MCF 10A (cell line): ENCODE measurements around the gene CA12. TPM values are rescaled to one million over a fixed set of nuclear protein-coding genes. Genes with fewer than 3 reads are reported as not detected.

Source experiments
- BruUV-seq: library from RNA; stranded (reverse); fragments of 400-500 nt; replicated peaks from 2 replicates; lab custom pipeline; 2021; lab: Mats Ljungman, UMichigan
- CTCF ChIA-PET: fragments of 300-600 bp; sonication (Branson Sonifier 250); formaldehyde crosslinking; extraction: SDS; loops from one replicate; lab custom pipeline; 2021; ENCODE audit warnings: antibody characterized with exemption, inconsistent platforms; lab: Yijun Ruan, JAX
- POLR2A ChIA-PET: fragments of 300-600, 350-650 bp; sonication (Branson Sonifier 250); formaldehyde crosslinking; extraction: SDS; loops from one replicate; lab custom pipeline; 2020; ENCODE audit warnings: antibody characterized with exemption, inconsistent platforms; lab: Yijun Ruan, JAX
- DNase-seq: peaks from one replicate; pipeline ENCODE4 v3.0.0-alpha.2; 2018; ENCODE audit not compliant: unreplicated experiment
- H3K27ac Mint-ChIP-seq: one replicate; pipeline ENCODE4 v1.8.0; 2022; ENCODE audit warnings: mild to moderate bottlenecking, low read depth, mixed read lengths; ENCODE audit not compliant: unreplicated experiment
- H3K27me3 Mint-ChIP-seq: one replicate; pipeline ENCODE4 v1.8.0; 2022; ENCODE audit warnings: mixed read lengths; ENCODE audit not compliant: insufficient read depth, unreplicated experiment
- H3K36me3 Mint-ChIP-seq: one replicate; pipeline ENCODE4 v1.8.0; 2022; ENCODE audit warnings: mild to moderate bottlenecking, moderate library complexity, mixed read lengths; ENCODE audit not compliant: insufficient read depth, unreplicated experiment
- H3K4me1 Mint-ChIP-seq: one replicate; pipeline ENCODE4 v1.8.0; 2022; ENCODE audit warnings: mixed read lengths; ENCODE audit not compliant: insufficient read depth, unreplicated experiment
- H3K4me3 Mint-ChIP-seq: one replicate; pipeline ENCODE4 v1.8.0; 2022; ENCODE audit warnings: mild to moderate bottlenecking, moderate library complexity, mixed read lengths; ENCODE audit not compliant: unreplicated experiment
- H3K9me3 Mint-ChIP-seq: one replicate; pipeline ENCODE4 v1.8.0; 2022; ENCODE audit warnings: mixed read lengths; ENCODE audit not compliant: unreplicated experiment
- CTCF ChIP-seq: fragments of 200-600 bp; IDR thresholded peaks from one replicate; pipeline ENCODE4 v1.8.0; 2022; ENCODE audit warnings: antibody characterized with exemption, mild to moderate bottlenecking; ENCODE audit not compliant: unreplicated experiment
- intact Hi-C: fragments of 100-400 bp; cut with micrococcal nuclease; formaldehyde crosslinking; loops from 2 replicates; pipeline ENCODE4 v1.14.1; 2022
- total RNA-seq: library from RNA; stranded (reverse); gene quantifications from 2 replicates; pipeline ENCODE4 v1.2.3, GENCODE V29; 2022

The CA12 gene
- total RNA-seq, 1 experiment from 2014 or later: 19.6 TPM

- no peak for DNase-seq
- CTCF ChIA-PET: interaction anchor here (0.6 to 1.6 kb wide), 5 partner anchors 12 to 227 kb away, joined by 3 to 5 read pairs (median 3); no protein-coding TSS in a partner anchor
- TF ChIP-seq CTCF: no peak
- H3K36me3 Mint-ChIP-seq: peaks cover 21% of the 10 kb centered on the region
- H3K27me3 Mint-ChIP-seq: no peaks in the 10 kb centered on the region
- peak overlapping the region; percentile 95 for H3K27ac Mint-ChIP-seq
- H3K4me3 Mint-ChIP-seq: peak overlapping the region; percentile 65
- H3K4me1 Mint-ChIP-seq: peaks cover 54% of the 10 kb centered on the region
- intact Hi-C loops: no loop called here
- POLR2A ChIA-PET: interaction anchor here (0.9 to 6.0 kb wide), 8 partner anchors 8 to 226 kb away, joined by 3 to 60 read pairs (median 8); partner anchors contain the start of genes CA12, RPS27L and USP3
- BruUV-seq: no TSS peak
- no peaks in the 10 kb centered on the region for H3K9me3 Mint-ChIP-seq
Observed at GRCh38 chr15:63372753-63373152, 8.9 kb downstream of the CA12 start.

DNA sequence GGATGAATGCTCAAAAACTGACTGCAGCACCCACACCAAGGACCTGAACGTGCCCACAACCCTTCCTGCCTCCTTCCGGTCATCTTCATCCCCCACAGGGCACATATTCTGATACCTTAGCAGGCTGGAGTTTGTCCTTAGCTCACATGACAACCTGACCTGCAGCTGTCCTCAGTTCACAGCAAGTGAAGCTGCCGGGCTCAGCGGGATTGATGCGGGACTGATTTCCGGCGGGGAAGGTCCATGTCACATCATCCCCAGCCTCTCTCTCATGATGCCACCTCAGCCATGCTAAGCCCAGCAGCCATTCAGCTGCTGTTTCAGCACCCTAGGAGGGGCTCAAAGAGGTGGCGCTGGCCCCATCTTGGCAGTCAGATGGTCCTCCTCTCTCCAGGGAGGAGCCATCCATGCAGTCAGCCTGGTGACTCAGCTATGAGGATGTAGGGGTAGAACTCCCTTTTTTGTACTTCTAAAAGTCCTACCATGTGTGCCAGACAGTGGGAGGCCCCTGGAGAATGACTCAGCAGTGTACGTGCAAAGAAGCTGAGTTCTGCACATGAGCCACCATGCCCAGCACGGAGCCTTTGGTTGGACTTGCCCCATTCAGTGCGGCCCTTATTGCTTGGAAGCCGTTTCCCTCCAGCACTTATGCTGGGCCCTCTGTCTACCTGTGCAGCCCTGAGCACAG lies 9.5 kb downstream of the CA12 start:
- peak overlapping the region; percentile 65 for H3K4me3 Mint-ChIP-seq
- CTCF ChIA-PET: interaction anchor here (1.0 to 1.6 kb wide), 5 partner anchors 23 to 227 kb away, joined by 3 to 5 read pairs (median 3); no protein-coding TSS in a partner anchor
- TF ChIP-seq CTCF: no peak
- H3K27ac Mint-ChIP-seq: peak overlapping the region; percentile 95
- POLR2A ChIA-PET: interaction anchor here (0.6 to 6.0 kb wide), 12 partner anchors 8 to 944 kb away, joined by 3 to 60 read pairs (median 5); partner anchors contain the start of genes CA12, RPS27L and USP3
- H3K4me1 Mint-ChIP-seq: peaks cover 54% of the 10 kb centered on the region
- BruUV-seq: TSS peak; percentile 99
- peaks cover 21% of the 10 kb centered on the region for H3K36me3 Mint-ChIP-seq
- intact Hi-C loops: no loop called here
- H3K9me3 Mint-ChIP-seq: no peaks in the 10 kb centered on the region
- H3K27me3 Mint-ChIP-seq: no peaks in the 10 kb centered on the region
- peak; percentile 96 for DNase-seq

DNA sequence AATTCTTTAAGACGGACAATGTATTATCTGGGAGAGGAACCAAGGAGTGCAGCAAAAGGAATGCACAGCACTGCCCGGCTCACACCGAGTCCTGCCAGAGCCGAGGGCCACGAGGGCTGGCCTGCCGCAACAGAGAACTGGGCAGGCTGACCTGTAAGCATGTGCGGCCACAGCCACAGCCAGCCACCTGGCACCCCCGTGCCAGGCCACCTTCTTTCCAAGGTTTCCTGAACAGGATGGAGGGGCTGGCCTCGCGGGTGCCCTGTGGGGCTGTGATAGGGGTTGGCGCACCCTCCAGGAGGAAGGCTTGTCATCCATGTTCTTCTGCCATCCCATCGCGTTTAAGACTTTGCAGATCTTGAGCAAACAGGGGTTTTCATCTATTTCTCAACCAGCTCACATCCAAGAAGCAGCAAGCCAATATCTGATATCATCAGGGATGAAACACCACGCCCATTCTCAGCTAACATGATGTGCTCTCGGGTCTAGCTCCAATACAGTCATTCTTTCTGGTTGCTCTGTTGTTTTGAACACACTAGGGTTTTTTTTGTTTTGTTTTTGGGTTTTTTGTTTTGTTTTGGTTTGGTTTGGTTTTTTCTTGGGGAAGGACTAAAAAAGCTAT lies 10.2 kb downstream of the CA12 start:
- TSS peak; percentile 19 for BruUV-seq
- peaks cover 46% of the 10 kb centered on the region for H3K4me1 Mint-ChIP-seq
- peaks cover 21% of the 10 kb centered on the region for H3K36me3 Mint-ChIP-seq
- peak overlapping the region; percentile 65 for H3K4me3 Mint-ChIP-seq
- H3K27ac Mint-ChIP-seq: peak overlapping the region; percentile 95
- H3K27me3 Mint-ChIP-seq: no peaks in the 10 kb centered on the region
- no peaks in the 10 kb centered on the region for H3K9me3 Mint-ChIP-seq
- no peak for TF ChIP-seq CTCF
- CTCF ChIA-PET: interaction anchor here (0.5 to 1.6 kb wide), 6 partner anchors 31 to 445 kb away, joined by 3 to 6 read pairs (median 3); no protein-coding TSS in a partner anchor
- peak; percentile 73 for DNase-seq
- POLR2A ChIA-PET: interaction anchor here (0.6 to 6.0 kb wide), 10 partner anchors 9 to 945 kb away, joined by 3 to 60 read pairs (median 4); partner anchors contain the start of genes CA12 and USP3
- intact Hi-C loops: no loop called here

DNA sequence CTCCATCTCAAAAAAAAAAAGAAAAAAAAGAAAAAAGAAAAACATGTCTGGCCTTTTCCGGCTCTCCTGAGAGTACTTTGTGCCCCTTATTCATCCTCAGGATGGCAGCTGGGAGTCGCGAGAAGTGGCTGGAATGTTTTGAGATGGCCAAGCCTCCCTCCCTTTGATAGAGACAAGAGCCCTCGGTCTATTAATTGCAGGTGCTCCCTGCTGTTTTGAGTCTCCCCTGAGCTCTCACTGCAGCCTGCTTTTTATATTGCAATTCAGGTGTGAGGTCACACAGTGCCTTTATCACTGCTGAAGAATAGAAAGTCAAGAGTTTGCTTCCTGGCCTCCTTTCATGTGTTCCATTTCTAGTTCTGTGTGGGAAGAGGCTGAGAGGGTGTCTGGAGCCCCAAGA lies 10.9 kb downstream of the CA12 start:
- H3K4me1 Mint-ChIP-seq: peaks cover 43% of the 10 kb centered on the region
- TF ChIP-seq CTCF: no peak
- no peaks in the 10 kb centered on the region for H3K9me3 Mint-ChIP-seq

More for the DNA sequence above, 10.9 kb downstream of the CA12 start:
- H3K27ac Mint-ChIP-seq: peak overlapping the region; percentile 95
- ChIA-PET CTCF (interaction anchor here (0.5 kb wide), 1 partner anchor 446 kb away, joined by 6 read pairs; no protein-coding TSS in a partner anchor), POLR2A (interaction anchor here (6.0 kb wide), 1 partner anchor 10 kb away, joined by 60 read pairs; the partner anchor contains the start of gene CA12)
- H3K36me3 Mint-ChIP-seq: peaks cover 21% of the 10 kb centered on the region
- BruUV-seq: no TSS peak
- H3K4me3 Mint-ChIP-seq: no peak overlapping the region
- no peaks in the 10 kb centered on the region for H3K27me3 Mint-ChIP-seq
- DNase-seq: no peak
- intact Hi-C loops: no loop called here
